Large intestine (tissue), 3 donors: ENCODE measurements around the gene PDLIM5. TPM values are rescaled to one million over a fixed set of nuclear protein-coding genes. Genes with fewer than 3 reads are reported as not detected.
A peak's percentile ranks its signal among the peaks of the same experiment; 100 is the strongest.
"Not testable (repeated sequence)": the region's sequence is repeated elsewhere in the genome, so short reads cannot be mapped to it uniquely, and the experiment has no call there.

ENCODE experiments used
- DNase-seq, 2 donors: peaks; one replicate each; pipeline versions ENCODE4 v3.0.0 to v3.0.0-alpha.2; 2013
- H3K27ac ChIP-seq: one replicate; pipeline ENCODE4 v1.5.1; 2013; ENCODE audit warnings: low read length
- H3K27me3 ChIP-seq: 2 replicates; pipeline ENCODE4 v1.6.1; 2013; ENCODE audit warnings: low read length; ENCODE audit not compliant: control insufficient read depth, insufficient read depth
- H3K36me3 ChIP-seq: 2 replicates; pipeline ENCODE4 v1.6.1; 2013; ENCODE audit warnings: low read length; ENCODE audit not compliant: control insufficient read depth, insufficient read depth
- H3K4me1 ChIP-seq: one replicate; pipeline ENCODE4 v1.6.1; 2013; ENCODE audit warnings: low read length; ENCODE audit not compliant: control insufficient read depth, insufficient read depth
- H3K4me3 ChIP-seq: one replicate; pipeline ENCODE4 v1.5.1; 2013; ENCODE audit warnings: low read length
- H3K9me3 ChIP-seq: one replicate; pipeline ENCODE4 v1.6.1; 2013; ENCODE audit warnings: mild to moderate bottlenecking, low read depth, low read length, moderate library complexity; ENCODE audit not compliant: control insufficient read depth
- WGBS: methylation state at CpG from one replicate; pipeline ENCODE4 v1.1.5; 2013; ENCODE audit warnings: low lambda C conversion rate; ENCODE audit not compliant: insufficient coverage; 5-methylcytosine and 5-hydroxymethylcytosine counted together
- polyA plus RNA-seq: library from polyadenylated mRNA; unstranded; fragments of 120-200 nt; gene quantifications from one replicate; pipeline ENCODE4 v1.2.1, GENCODE V29; 2013

The PDLIM5 gene
- polyA plus RNA-seq, 1 donor, result 108 TPM

GRCh38 chr4:94610145-94610544 is 158.4 kb downstream of the PDLIM5 start:
- H3K4me1 ChIP-seq, result no peaks in the 10 kb centered on the region
- no peaks in the 10 kb centered on the region for H3K9me3 ChIP-seq
- H3K36me3 ChIP-seq, result peaks cover 5% of the 10 kb centered on the region
- H3K27me3 ChIP-seq, result no peaks in the 10 kb centered on the region
- H3K4me3 ChIP-seq, result no peak overlapping the region
- 90% methylated on average over 2 of the region's 6 CpGs for WGBS
- H3K27ac ChIP-seq, result no peak overlapping the region
- no peak for DNase-seq

GRCh38 chr4:94613248-94613647 is 161.5 kb downstream of the PDLIM5 start:
- H3K9me3 ChIP-seq, result no peaks in the 10 kb centered on the region
- no peaks in the 10 kb centered on the region for H3K4me1 ChIP-seq
- WGBS, result 40% methylated on average over 1 of the region's 1 CpG
- DNase-seq, result no peak
- peaks cover 9% of the 10 kb centered on the region for H3K36me3 ChIP-seq
- no peaks in the 10 kb centered on the region for H3K27me3 ChIP-seq
- no peak overlapping the region for H3K27ac ChIP-seq
- H3K4me3 ChIP-seq, result no peak overlapping the region

- no peak overlapping the region for H3K4me3 ChIP-seq
- no peaks in the 10 kb centered on the region for H3K9me3 ChIP-seq
- no peak for DNase-seq
- no peaks in the 10 kb centered on the region for H3K27me3 ChIP-seq
- no peak overlapping the region for H3K27ac ChIP-seq
- peaks cover 21% of the 10 kb centered on the region for H3K36me3 ChIP-seq
- 66% methylated on average over 2 of the region's 4 CpGs for WGBS
- H3K4me1 ChIP-seq, result no peaks in the 10 kb centered on the region
Measured at GRCh38 chr4:94615451-94615850, 163.7 kb downstream of the PDLIM5 start.

GRCh38 chr4:94621491-94622080 is 169.8 kb downstream of the PDLIM5 start:
- H3K27ac ChIP-seq, result no peak overlapping the region
- H3K9me3 ChIP-seq, result no peaks in the 10 kb centered on the region
- H3K27me3 ChIP-seq, result no peaks in the 10 kb centered on the region
- peaks cover 28% of the 10 kb centered on the region for H3K36me3 ChIP-seq
- WGBS, result 29% methylated on average over 3 of the region's 6 CpGs
- H3K4me3 ChIP-seq, result no peak overlapping the region
- no peaks in the 10 kb centered on the region for H3K4me1 ChIP-seq
- DNase-seq, result peak; percentile 9 to 22

- H3K9me3 ChIP-seq, result no peaks in the 10 kb centered on the region
- no peaks in the 10 kb centered on the region for H3K27me3 ChIP-seq
- no peaks in the 10 kb centered on the region for H3K4me1 ChIP-seq
- no peak overlapping the region for H3K27ac ChIP-seq
- peaks cover 24% of the 10 kb centered on the region for H3K36me3 ChIP-seq
- no peak for DNase-seq
- H3K4me3 ChIP-seq, result no peak overlapping the region
- WGBS, result no CpG with 5 or more reads among the region's 3 CpGs
Measured at GRCh38 chr4:94623126-94623911, 171.6 kb downstream of the PDLIM5 start.

DNA sequence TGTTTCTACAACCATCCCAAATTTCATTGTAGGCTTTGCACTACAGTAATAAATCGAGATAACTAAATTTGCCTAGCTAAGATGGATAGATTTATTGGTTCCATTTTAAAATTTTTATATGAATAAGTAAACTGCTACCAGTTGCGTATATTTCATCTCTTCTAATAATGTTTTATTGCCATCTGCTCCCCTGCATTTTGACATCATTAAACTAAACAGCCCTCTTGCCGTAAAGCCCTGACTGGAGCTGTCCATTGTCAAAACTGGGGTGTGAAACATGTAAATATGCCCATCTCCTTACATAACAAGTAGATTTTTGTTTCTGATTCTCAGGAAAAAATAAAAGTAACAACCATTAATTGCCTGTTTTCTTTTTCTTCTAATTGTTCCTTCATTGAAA is 175.2 kb downstream of the PDLIM5 start:
- H3K9me3 ChIP-seq, result no peaks in the 10 kb centered on the region
- H3K4me1 ChIP-seq, result no peaks in the 10 kb centered on the region
- H3K4me3 ChIP-seq, result no peak overlapping the region
- 80% methylated on average over 1 of the region's 3 CpGs for WGBS
- DNase-seq, result no peak
- no peak overlapping the region for H3K27ac ChIP-seq
- no peaks in the 10 kb centered on the region for H3K27me3 ChIP-seq
- H3K36me3 ChIP-seq, result peaks cover 14% of the 10 kb centered on the region

GRCh38 chr4:94629058-94629457 is 177.3 kb downstream of the PDLIM5 start:
- H3K27ac ChIP-seq, H3K27me3 ChIP-seq, H3K4me1 ChIP-seq, H3K9me3 ChIP-seq, H3K4me3 ChIP-seq, DNase-seq: not testable (repeated sequence)
- H3K36me3 ChIP-seq, result peaks cover 14% of the 10 kb centered on the region
- WGBS, result 100% methylated on average over 2 of the region's 8 CpGs

DNA sequence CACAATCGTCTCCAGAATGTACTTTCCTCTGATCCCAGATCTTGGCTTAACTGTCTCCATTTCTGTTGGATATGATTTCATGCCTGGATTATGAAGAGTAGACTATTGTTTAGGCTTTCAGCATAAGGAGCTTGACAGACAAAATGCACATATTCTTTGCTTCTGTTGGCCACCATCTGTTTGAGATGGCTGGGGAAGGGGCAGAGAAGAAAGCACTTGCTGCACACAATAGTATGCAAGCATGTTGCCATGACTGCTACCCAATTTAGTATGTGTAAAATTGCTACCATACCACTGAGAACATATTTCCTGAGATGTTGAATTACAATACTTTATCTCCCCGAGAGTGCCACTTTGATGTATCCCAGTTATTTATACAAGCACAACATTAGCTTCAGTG is 178.1 kb downstream of the PDLIM5 start:
- Histone ChIP-seq H3K27ac (no peak overlapping the region), H3K4me3 (no peak overlapping the region), H3K4me1 (no peaks in the 10 kb centered on the region), H3K9me3 (no peaks in the 10 kb centered on the region), H3K36me3 (peaks cover 9% of the 10 kb centered on the region), H3K27me3 (no peaks in the 10 kb centered on the region)
- WGBS, result 83% methylated on average over 2 of the region's 2 CpGs
- DNase-seq, result no peak

DNA sequence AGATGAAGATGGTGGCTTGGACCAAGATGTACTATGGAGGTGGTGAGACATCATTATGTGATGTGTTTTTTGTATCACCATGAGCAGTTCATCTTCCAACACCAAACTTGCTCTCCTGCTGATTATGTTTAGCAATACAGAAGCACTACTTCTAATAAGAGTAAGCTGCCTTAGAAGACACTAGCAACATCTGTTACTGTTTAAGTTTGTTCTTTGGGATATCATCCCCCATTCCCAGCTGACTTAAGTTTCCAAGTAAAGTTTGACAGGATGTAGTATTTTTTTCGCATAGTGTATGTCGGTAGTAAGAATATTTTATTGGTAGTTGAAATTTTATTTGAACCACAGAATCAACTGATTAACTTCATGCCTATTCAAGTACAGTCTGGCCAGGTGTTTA is 182.5 kb downstream of the PDLIM5 start:
- Histone ChIP-seq H3K9me3 (no peaks in the 10 kb centered on the region), H3K36me3 (peaks cover 21% of the 10 kb centered on the region), H3K4me1 (no peaks in the 10 kb centered on the region), H3K27ac (no peak overlapping the region), H3K27me3 (no peaks in the 10 kb centered on the region), H3K4me3 (no peak overlapping the region)
- WGBS, result no CpG with 5 or more reads among the region's 2 CpGs
- no peak for DNase-seq

DNA sequence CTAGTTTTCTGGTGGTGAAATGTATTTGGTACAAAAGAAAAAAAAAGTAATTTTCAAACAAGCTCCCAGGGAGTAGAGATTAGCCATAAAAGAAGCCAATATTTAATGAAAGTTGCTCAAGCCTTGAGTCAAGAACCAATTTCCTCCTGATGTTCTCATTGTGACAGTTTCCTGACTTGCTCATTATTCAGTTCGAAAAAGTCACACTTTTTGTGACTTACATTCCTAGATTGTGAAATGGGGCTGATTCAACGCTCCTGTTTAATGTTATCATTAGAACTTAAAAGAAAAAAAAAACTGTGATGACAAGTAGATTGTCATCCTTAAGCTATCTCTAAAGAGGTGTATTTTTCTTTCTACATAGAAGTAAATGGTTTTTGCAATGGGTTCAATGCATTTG is 183.4 kb downstream of the PDLIM5 start:
- H3K4me3 ChIP-seq, result no peak overlapping the region
- no peak for DNase-seq
- H3K9me3 ChIP-seq, result no peaks in the 10 kb centered on the region
- no peaks in the 10 kb centered on the region for H3K27me3 ChIP-seq
- peaks cover 21% of the 10 kb centered on the region for H3K36me3 ChIP-seq
- H3K27ac ChIP-seq, result no peak overlapping the region
- no CpG with 5 or more reads among the region's 2 CpGs for WGBS
- no peaks in the 10 kb centered on the region for H3K4me1 ChIP-seq

GRCh38 chr4:94636004-94636403 is 184.3 kb downstream of the PDLIM5 start:
- no peaks in the 10 kb centered on the region for H3K4me1 ChIP-seq
- no peak overlapping the region for H3K4me3 ChIP-seq
- no peaks in the 10 kb centered on the region for H3K27me3 ChIP-seq
- H3K27ac ChIP-seq, result no peak overlapping the region
- H3K36me3 ChIP-seq, result peaks cover 22% of the 10 kb centered on the region
- WGBS, result 71% methylated on average over 1 of the region's 2 CpGs
- peak in 1 of 2 donors; percentile 34 for DNase-seq
- no peaks in the 10 kb centered on the region for H3K9me3 ChIP-seq
